ENCODE results near the gene SFXN3.

Gene SFXN3

GRCh38 chr10:101072923-101073322, 41.9 kb downstream of the SFXN3 start:
- DNase-seq (ENCODE audit: low spot score): no peak

GRCh38 chr10:101073631-101074030, 42.6 kb downstream of the SFXN3 start:
- no peak for DNase-seq (ENCODE audit: low spot score)

- DNase-seq (ENCODE audit: low spot score): no peak
These were observed 44.7 kb downstream of the SFXN3 start for GRCh38 chr10:101075775-101076174.

GRCh38 chr10:101076630-101077029, 45.6 kb downstream of the SFXN3 start:
- DNase-seq (ENCODE audit: low spot score): no peak

- no peak for DNase-seq (ENCODE audit: low spot score)
These were observed 48.8 kb downstream of the SFXN3 start for GRCh38 chr10:101079874-101080273.

- no peak for DNase-seq (ENCODE audit: low spot score)
These were observed 50.2 kb downstream of the SFXN3 start for GRCh38 chr10:101080933-101081931.

GRCh38 chr10:101085846-101086245, 54.8 kb downstream of the SFXN3 start:
- no peak for DNase-seq (ENCODE audit: low spot score)

- DNase-seq (ENCODE audit: low spot score): no peak
These were observed 56.3 kb downstream of the SFXN3 start for GRCh38 chr10:101087376-101087775.

- no peak for DNase-seq (ENCODE audit: low spot score)
These were observed 56.9 kb downstream of the SFXN3 start for GRCh38 chr10:101087965-101088364.

- no peak for DNase-seq (ENCODE audit: low spot score)
These were observed 58.7 kb downstream of the SFXN3 start for GRCh38 chr10:101089520-101090299.

GRCh38 chr10:101090597-101090996, 59.6 kb downstream of the SFXN3 start:
- DNase-seq (ENCODE audit: low spot score): no peak
